B cell (primary cell): ENCODE data around the gene TCEANC2. TPM values are rescaled to one million over a fixed set of nuclear protein-coding genes. Genes with fewer than 3 reads are reported as not detected.
"Not testable (repeated sequence)": the region's sequence is repeated elsewhere in the genome, so short reads cannot be mapped to it uniquely, and the experiment has no call there.

Source experiments
- ATAC-seq: fragments of 200-7000 bp; cut with Tn5 transposase; one replicate; pipeline ENCODE4 v1.10.0; 2021; ENCODE audit warnings: low read depth, mild to moderate bottlenecking, moderate number of reproducible peaks, moderate library complexity
- CTCF ChIA-PET: fragments of 350-600 bp; sonication (Branson Sonifier 250); formaldehyde crosslinking; loops from one replicate; lab custom pipeline; 2021; ENCODE audit warnings: antibody characterized with exemption, inconsistent platforms; lab: Charles Lee
- POLR2A ChIA-PET: fragments of 350-600 bp; sonication (Branson Sonifier 250); formaldehyde crosslinking; loops from one replicate; lab custom pipeline; 2021; ENCODE audit warnings: antibody characterized with exemption; lab: Charles Lee
- DNase-seq: peaks from one replicate; pipeline ENCODE4 v3.0.0; 2013
- H2AFZ ChIP-seq: 2 replicates; pipeline ENCODE4 v1.6.1; 2012; ENCODE audit warnings: mild to moderate bottlenecking, low read depth, low read length; ENCODE audit not compliant: insufficient read depth, poor library complexity, severe bottlenecking
- H3K27ac ChIP-seq, 2 donors: 1 replicate in 1 of 2; 2 replicates in 1 of 2; pipeline ENCODE4 v1.5.1; 2012 to 2013; ENCODE audit warnings: low read length in 2 of 2, mild to moderate bottlenecking in 2 of 2, moderate library complexity in 1 of 2
- H3K27me3 ChIP-seq, 4 experiments: fragments of 200-600 bp in 1 of 4; sonication (generic) in 1 of 4; replicated peaks in 1 of 4; 1 replicate in 2 of 4; 2 replicates in 2 of 4; pipeline versions ENCODE4 v1.6.1 to v1.7.0; 2013 to 2016; ENCODE audit warnings: low read length in 3 of 4, mild to moderate bottlenecking in 2 of 4, mixed read lengths in 1 of 4, moderate library complexity in 1 of 4; ENCODE audit not compliant: insufficient read depth in 4 of 4, control insufficient read depth in 3 of 4; ENCODE audit errors: control extremely low read depth in 1 of 4
- H3K36me3 ChIP-seq, 2 experiments: replicated peaks in 1 of 2; 1 replicate in 1 of 2; 2 replicates in 1 of 2; pipeline versions ENCODE4 v1.6.1 to v1.7.1; 2013; ENCODE audit warnings: low read length in 1 of 2; ENCODE audit not compliant: insufficient read depth in 2 of 2, control insufficient read depth in 1 of 2; ENCODE audit errors: control extremely low read depth in 1 of 2, extremely low read depth in 1 of 2
- H3K4me1 ChIP-seq, 2 donors: fragments of 200-600 bp in 1 of 2; sonication (generic) in 1 of 2; 1 replicate in 1 of 2; 2 replicates in 1 of 2; pipeline versions ENCODE4 v1.5.1 to v1.6.1; 2013 to 2017; ENCODE audit warnings: low read length in 2 of 2; ENCODE audit not compliant: control insufficient read depth in 2 of 2, insufficient read depth in 2 of 2
- H3K4me2 ChIP-seq: replicated peaks from 2 replicates; pipeline ENCODE3; 2012; ENCODE audit warnings: mild to moderate bottlenecking, low read depth, low read length; ENCODE audit not compliant: poor library complexity, severe bottlenecking
- H3K4me3 ChIP-seq, 5 experiments: fragments of 200-600 bp in 1 of 5; sonication (generic) in 1 of 5; 1 replicate in 3 of 5; 2 replicates in 2 of 5; pipeline versions ENCODE4 v1.5.1 to v1.7.0; 2011 to 2016; ENCODE audit warnings: low read length in 4 of 5, mild to moderate bottlenecking in 4 of 5, low read depth in 2 of 5, control low read depth in 1 of 5, moderate library complexity in 1 of 5; ENCODE audit not compliant: insufficient read depth in 1 of 5; ENCODE audit errors: control extremely low read depth in 1 of 5, extremely low read depth in 1 of 5
- H3K79me2 ChIP-seq: fragments of 200-600 bp; sonication (generic); one replicate; pipeline ENCODE4 v1.6.0; 2016; ENCODE audit warnings: low read length; ENCODE audit not compliant: control insufficient read depth, insufficient read depth
- H3K9ac ChIP-seq: fragments of 200-600 bp; sonication (generic); 2 replicates; pipeline ENCODE4 v1.6.1; 2017; ENCODE audit warnings: mild to moderate bottlenecking, low read length, moderate library complexity
- H3K9me3 ChIP-seq, 3 donors: one replicate each; pipeline versions ENCODE4 v1.6.1 to v1.7.1; 2013; ENCODE audit warnings: low read length in 2 of 3; ENCODE audit not compliant: control insufficient read depth in 2 of 3, insufficient read depth in 1 of 3; ENCODE audit errors: control extremely low read depth in 1 of 3
- H4K20me1 ChIP-seq: 2 replicates; pipeline ENCODE4 v1.6.0; 2012; ENCODE audit warnings: mild to moderate bottlenecking, low read length; ENCODE audit not compliant: insufficient read depth, control insufficient read depth, poor library complexity, severe bottlenecking
- H3K27ac Mint-ChIP-seq: one replicate; pipeline ENCODE4 v1.8.0; 2021; ENCODE audit warnings: mixed read lengths
- H3K27me3 Mint-ChIP-seq: one replicate; pipeline ENCODE4 v1.8.0; 2021; ENCODE audit warnings: mixed read lengths
- H3K4me1 Mint-ChIP-seq: one replicate; pipeline ENCODE4 v1.8.0; 2021; ENCODE audit warnings: mixed read lengths
- H3K4me3 Mint-ChIP-seq: one replicate; pipeline ENCODE4 v1.8.0; 2021; ENCODE audit warnings: mixed read lengths
- H3K9me3 Mint-ChIP-seq: one replicate; pipeline ENCODE4 v1.8.0; 2022; ENCODE audit warnings: mixed read lengths; ENCODE audit not compliant: insufficient read depth
- EZH2 ChIP-seq: IDR thresholded peaks from 2 replicates; pipeline ENCODE4 v1.6.1; 2012; ENCODE audit warnings: borderline replicate concordance, low read depth, mild to moderate bottlenecking, moderate library complexity, low read length; ENCODE audit not compliant: insufficient read depth, poor library complexity, severe bottlenecking
- WGBS: methylation state at CpG from one replicate; pipeline ENCODE4 v1.1.5; 2013; ENCODE audit warnings: missing lambda C conversion rate; ENCODE audit not compliant: insufficient coverage; 5-methylcytosine and 5-hydroxymethylcytosine counted together
- intact Hi-C: fragments of 100-400 bp; cut with micrococcal nuclease; formaldehyde crosslinking; loops from one replicate; pipeline ENCODE4 v1.10.0; 2022
- polyA plus RNA-seq: library from polyadenylated mRNA; depleted of rRNA; stranded (reverse); fragments of >200 nt; gene quantifications from 2 replicates; pipeline ENCODE4 v1.2.3, GENCODE V29; 2012
- total RNA-seq, 2 donors: library from RNA; stranded (reverse); fragments of 120-200 nt in 1 of 2; gene quantifications; 1 replicate in 1 of 2; 2 replicates in 1 of 2; pipeline versions ENCODE4 v1.2.3 to v1.2.4, GENCODE V29; 2013 to 2022
- TF ChIP-seq, protein P1 (sequence below): fragments of 200-600 bp; IDR thresholded peaks from one replicate; pipeline ENCODE4 v1.8.0; 2022; ENCODE audit warnings: antibody characterized with exemption, mild to moderate bottlenecking

Gene TCEANC2
- total and polyA plus RNA-seq, 2 donors (not counting 1 experiment from before 2014, with no cell fraction given): 8.0 to 15.9 TPM

DNA sequence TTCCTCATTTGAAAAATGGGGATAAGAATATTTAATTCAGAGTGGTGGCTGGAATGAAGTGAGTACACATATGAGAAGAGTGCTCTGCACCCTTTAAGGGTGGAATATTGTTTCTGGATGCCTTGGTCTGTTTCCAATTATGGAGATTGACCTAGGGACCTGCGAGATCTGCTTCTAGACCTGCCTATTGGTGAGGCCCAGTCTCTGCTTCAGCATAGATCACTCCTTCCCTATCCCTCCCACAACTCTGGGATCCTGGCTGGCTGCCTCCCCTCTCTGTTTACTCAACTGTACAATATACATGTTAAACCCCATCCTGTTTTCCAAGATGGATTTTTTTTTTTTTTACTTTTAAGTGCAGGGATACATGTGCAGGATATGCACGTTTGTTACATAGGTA is 29.1 kb upstream of the TCEANC2 start:
- H3K27me3 ChIP-seq: no peaks in the 10 kb centered on the region
- H3K4me3 ChIP-seq: no peak overlapping the region
- no peaks in the 10 kb centered on the region for H3K4me1 ChIP-seq
- no peak overlapping the region for H3K9ac ChIP-seq
- no peaks in the 10 kb centered on the region for H3K9me3 ChIP-seq
- intact Hi-C loops: no loop called here
- H3K36me3 ChIP-seq: no peaks in the 10 kb centered on the region
- H3K4me1 Mint-ChIP-seq: no peaks in the 10 kb centered on the region
- H3K79me2 ChIP-seq: no peaks in the 10 kb centered on the region
- H3K27ac Mint-ChIP-seq: no peak overlapping the region
- no peaks in the 10 kb centered on the region for H4K20me1 ChIP-seq
- no peak overlapping the region for H3K27ac ChIP-seq
- ATAC-seq (no peak), DNase-seq (no peak)
- no peaks in the 10 kb centered on the region for H3K9me3 Mint-ChIP-seq
- H3K4me2 ChIP-seq: no peak overlapping the region
- no peak overlapping the region for H2AFZ ChIP-seq
- ChIA-PET POLR2A (no interaction called here), CTCF (interaction anchor here (0.9 kb wide), 1 partner anchor 163 kb away, joined by 3 read pairs; no protein-coding TSS in a partner anchor)
- WGBS: 100% methylated on average over 1 of the region's 2 CpGs
- H3K27me3 Mint-ChIP-seq: no peaks in the 10 kb centered on the region
- no peak overlapping the region for H3K4me3 Mint-ChIP-seq
- TF ChIP-seq, protein P1, sequence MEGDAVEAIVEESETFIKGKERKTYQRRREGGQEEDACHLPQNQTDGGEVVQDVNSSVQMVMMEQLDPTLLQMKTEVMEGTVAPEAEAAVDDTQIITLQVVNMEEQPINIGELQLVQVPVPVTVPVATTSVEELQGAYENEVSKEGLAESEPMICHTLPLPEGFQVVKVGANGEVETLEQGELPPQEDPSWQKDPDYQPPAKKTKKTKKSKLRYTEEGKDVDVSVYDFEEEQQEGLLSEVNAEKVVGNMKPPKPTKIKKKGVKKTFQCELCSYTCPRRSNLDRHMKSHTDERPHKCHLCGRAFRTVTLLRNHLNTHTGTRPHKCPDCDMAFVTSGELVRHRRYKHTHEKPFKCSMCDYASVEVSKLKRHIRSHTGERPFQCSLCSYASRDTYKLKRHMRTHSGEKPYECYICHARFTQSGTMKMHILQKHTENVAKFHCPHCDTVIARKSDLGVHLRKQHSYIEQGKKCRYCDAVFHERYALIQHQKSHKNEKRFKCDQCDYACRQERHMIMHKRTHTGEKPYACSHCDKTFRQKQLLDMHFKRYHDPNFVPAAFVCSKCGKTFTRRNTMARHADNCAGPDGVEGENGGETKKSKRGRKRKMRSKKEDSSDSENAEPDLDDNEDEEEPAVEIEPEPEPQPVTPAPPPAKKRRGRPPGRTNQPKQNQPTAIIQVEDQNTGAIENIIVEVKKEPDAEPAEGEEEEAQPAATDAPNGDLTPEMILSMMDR: no peak
- TF ChIP-seq EZH2: no peak

DNA sequence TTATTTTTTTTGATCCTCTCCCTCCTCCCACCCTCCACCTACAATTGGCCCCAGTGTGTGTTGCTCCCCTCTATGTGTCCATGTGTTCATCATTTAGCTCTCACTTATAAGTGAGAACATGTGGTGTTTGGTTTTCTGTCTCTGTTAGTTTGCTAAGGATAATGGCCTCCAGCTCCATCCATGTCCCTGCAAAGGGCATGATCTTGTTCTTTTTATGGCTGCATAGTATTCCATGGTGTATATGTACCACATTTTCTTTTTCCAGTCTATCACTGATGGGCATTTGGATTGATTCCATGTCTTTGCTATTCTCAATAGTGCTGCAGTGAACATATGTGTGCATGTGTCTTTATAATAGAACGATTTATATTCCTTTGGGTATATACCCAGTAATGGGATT is 28.6 kb upstream of the TCEANC2 start:
- POLR2A ChIA-PET, DNase-seq, H3K4me1 ChIP-seq, H2AFZ ChIP-seq, H3K9me3 Mint-ChIP-seq, H3K27me3 Mint-ChIP-seq, H3K27me3 ChIP-seq, H3K4me3 Mint-ChIP-seq, ATAC-seq, intact Hi-C loops, H3K79me2 ChIP-seq, H3K9ac ChIP-seq, H3K27ac Mint-ChIP-seq, H3K27ac ChIP-seq, H3K9me3 ChIP-seq, H3K4me1 Mint-ChIP-seq, H4K20me1 ChIP-seq, H3K36me3 ChIP-seq, H3K4me2 ChIP-seq, H3K4me3 ChIP-seq: not testable (repeated sequence)
- WGBS: no CpG with 5 or more reads among the region's 1 CpG
- CTCF ChIA-PET: interaction anchor here (0.9 kb wide), 1 partner anchor 164 kb away, joined by 3 read pairs; no protein-coding TSS in a partner anchor
